Naive thymus-derived CD4-positive, alpha-beta T cell (primary cell): Measurements from ENCODE around the gene BDH2. TPM values are rescaled to one million over a fixed set of nuclear protein-coding genes. Genes with fewer than 3 reads are reported as not detected.

Experiments
- ATAC-seq: fragments of 150-1000 bp; cut with Tn5 transposase; 2 replicates; pipeline ENCODE4 v1.10.0; 2021; ENCODE audit warnings: mild to moderate bottlenecking, moderate library complexity
- CTCF ChIA-PET: fragments of 350-600 bp; sonication (Branson Sonifier 250); formaldehyde crosslinking; loops from one replicate; lab custom pipeline; 2021; ENCODE audit warnings: antibody characterized with exemption; lab: Charles Lee
- POLR2A ChIA-PET: fragments of 350-600 bp; sonication (Branson Sonifier 250); formaldehyde crosslinking; loops from one replicate; lab custom pipeline; 2021; ENCODE audit warnings: antibody characterized with exemption, inconsistent platforms; lab: Charles Lee
- DNase-seq, 9 donors: peaks; one replicate each; pipeline versions ENCODE4 v3.0.0 to v3.0.0-alpha.2; 2020 to 2022; ENCODE audit warnings: mixed read lengths in 1 of 9
- H3K27ac ChIP-seq: one replicate; pipeline ENCODE4 v1.7.0; 2013; ENCODE audit warnings: mild to moderate bottlenecking, low read depth, low read length, moderate library complexity
- H3K27me3 ChIP-seq, 2 donors: one replicate each; pipeline ENCODE4 v1.7.0; 2013; ENCODE audit warnings: low read length in 2 of 2, mild to moderate bottlenecking in 2 of 2, moderate library complexity in 2 of 2; ENCODE audit not compliant: control insufficient read depth in 2 of 2, insufficient read depth in 2 of 2
- H3K36me3 ChIP-seq, 3 experiments: 1 replicate in 2 of 3; 2 replicates in 1 of 3; pipeline ENCODE4 v1.7.0; 2013; ENCODE audit warnings: low read length in 3 of 3, mild to moderate bottlenecking in 3 of 3, moderate library complexity in 1 of 3; ENCODE audit not compliant: insufficient read depth in 3 of 3, control insufficient read depth in 2 of 3
- H3K4me1 ChIP-seq, 2 donors: one replicate each; pipeline ENCODE4 v1.7.0; 2013; ENCODE audit warnings: low read length in 2 of 2, mild to moderate bottlenecking in 2 of 2, moderate library complexity in 1 of 2; ENCODE audit not compliant: control insufficient read depth in 2 of 2, insufficient read depth in 2 of 2
- H3K4me3 ChIP-seq: 2 replicates; pipeline ENCODE4 v1.7.0; 2013; ENCODE audit warnings: mild to moderate bottlenecking, low read length
- H3K9me3 ChIP-seq, 3 experiments: 1 replicate in 2 of 3; 2 replicates in 1 of 3; pipeline ENCODE4 v1.7.0; 2013; ENCODE audit warnings: low read length in 3 of 3; ENCODE audit not compliant: control insufficient read depth in 2 of 3
- H3K27ac Mint-ChIP-seq, 9 donors: one replicate each; pipeline ENCODE4 v1.8.0; 2020 to 2022; ENCODE audit warnings: mixed read lengths in 9 of 9, mild to moderate bottlenecking in 8 of 9, moderate library complexity in 5 of 9, inconsistent platforms in 2 of 9
- H3K27me3 Mint-ChIP-seq, 5 donors: one replicate each; pipeline ENCODE4 v1.8.0; 2021 to 2022; ENCODE audit warnings: mixed read lengths in 5 of 5, mild to moderate bottlenecking in 1 of 5
- H3K36me3 Mint-ChIP-seq, 5 donors: one replicate each; pipeline ENCODE4 v1.8.0; 2020 to 2022; ENCODE audit warnings: mixed read lengths in 5 of 5, mild to moderate bottlenecking in 3 of 5, inconsistent platforms in 1 of 5
- H3K4me1 Mint-ChIP-seq, 7 donors: one replicate each; pipeline ENCODE4 v1.8.0; 2020 to 2022; ENCODE audit warnings: mixed read lengths in 7 of 7, mild to moderate bottlenecking in 3 of 7, inconsistent platforms in 1 of 7
- H3K4me3 Mint-ChIP-seq, 10 donors: one replicate each; pipeline ENCODE4 v1.8.0; 2020 to 2022; ENCODE audit warnings: mild to moderate bottlenecking in 10 of 10, mixed read lengths in 10 of 10, moderate library complexity in 6 of 10, inconsistent platforms in 2 of 10
- H3K9me3 Mint-ChIP-seq, 11 donors: one replicate each; pipeline ENCODE4 v1.8.0; 2020 to 2022; ENCODE audit warnings: mixed read lengths in 11 of 11, mild to moderate bottlenecking in 4 of 11, inconsistent platforms in 1 of 11, moderate library complexity in 1 of 11
- intact Hi-C, 2 donors: fragments of 100-400 bp; cut with micrococcal nuclease; formaldehyde crosslinking; loops; one replicate each; pipeline ENCODE4 v1.15.1; 2023
- polyA plus RNA-seq, 2 donors: library from polyadenylated mRNA; unstranded; fragments of 300-500 nt; fragmentation: Illumina TruSeq; gene quantifications; one replicate each; pipeline ENCODE4 v1.2.3, GENCODE V29; 2021
- total RNA-seq, 6 experiments: library from RNA in 5 of 6; stranded (reverse) in 5 of 6; gene quantifications; 1 replicate in 5 of 6; 2 replicates in 1 of 6; pipeline ENCODE4 v1.2.3 and lab custom pipeline; 2021 to 2026

Gene BDH2
- total and polyA plus RNA-seq, 7 experiments from 2014 or later = 8.4 to 41.0 (median 20.7) TPM

- intact Hi-C loops = no loop called here
- H3K4me1 Mint-ChIP-seq = peaks cover 22 to 42% (median 34%) of the 10 kb centered on the region in 7 donors
- Histone ChIP-seq H3K9me3 (no peaks in the 10 kb centered on the region), H3K27me3 (no peaks in the 10 kb centered on the region), H3K36me3 (no peaks in the 10 kb centered on the region), H3K27ac (no peak overlapping the region), H3K4me1 (peaks cover 4 to 11% of the 10 kb centered on the region in 2 donors), H3K4me3 (no peak overlapping the region)
- H3K4me3 Mint-ChIP-seq = no peak overlapping the region
- ChIA-PET CTCF (interaction anchor here (0.8 to 2.8 kb wide), 3 partner anchors 9 to 451 kb away, joined by 3 to 17 read pairs (median 4); no protein-coding TSS in a partner anchor), POLR2A (interaction anchor here (0.9 to 2.1 kb wide), 3 partner anchors 24 to 1291 kb away, joined by 3 to 12 read pairs (median 4); partner anchors contain the start of gene SLC9B2)
- ATAC-seq (no peak), DNase-seq (no peak)
- H3K27ac Mint-ChIP-seq = no peak overlapping the region
- H3K36me3 Mint-ChIP-seq = peaks cover 0 to 8% (median 0%) of the 10 kb centered on the region in 5 donors
- H3K9me3 Mint-ChIP-seq = no peaks in the 10 kb centered on the region
- no peaks in the 10 kb centered on the region for H3K27me3 Mint-ChIP-seq
Observed at GRCh38 chr4:103100691-103101090, 1.1 kb upstream of the BDH2 start.

GRCh38 chr4:103098756-103099440 lies 736 bp downstream of the BDH2 start:
- H3K4me3 Mint-ChIP-seq = peak overlapping the region; percentile 88 to 100 (median 94)
- H3K27me3 Mint-ChIP-seq = no peaks in the 10 kb centered on the region
- intact Hi-C loops = loop anchor here (1.0 to 10.0 kb wide), 25 partner anchors 8 to 1934 kb away; partner anchors contain the start of genes CISD2 (in 2 of the 2), NFKB1 (in 2 of the 2), SLC39A8 (in 2 of the 2) and SLC9B1 (in 2 of the 2)
- H3K27ac ChIP-seq = peak overlapping the region; percentile 69
- DNase-seq (peak in 1 of 9 donors; percentile 2), ATAC-seq (no peak)
- H3K9me3 ChIP-seq = no peaks in the 10 kb centered on the region
- POLR2A ChIA-PET = interaction anchor here (0.8 to 2.1 kb wide), 2 partner anchors 22 to 227 kb away, joined by 4 to 12 read pairs; partner anchors contain the start of gene SLC9B2
- H3K27ac Mint-ChIP-seq = peak overlapping the region; percentile 81 to 95 (median 92)
- H3K36me3 ChIP-seq = no peaks in the 10 kb centered on the region
- no peaks in the 10 kb centered on the region for H3K27me3 ChIP-seq
- H3K4me1 ChIP-seq = peaks cover 4 to 11% of the 10 kb centered on the region in 2 donors
- H3K36me3 Mint-ChIP-seq = peaks cover 0 to 16% (median 3%) of the 10 kb centered on the region in 5 donors
- H3K9me3 Mint-ChIP-seq = no peaks in the 10 kb centered on the region
- CTCF ChIA-PET = interaction anchor here (0.6 to 1.7 kb wide), 7 partner anchors 56 to 668 kb away, joined by 3 to 6 read pairs (median 3); no protein-coding TSS in a partner anchor
- H3K4me3 ChIP-seq = peak overlapping the region; percentile 62
- H3K4me1 Mint-ChIP-seq = peaks cover 22 to 45% (median 34%) of the 10 kb centered on the region in 7 donors

GRCh38 chr4:103098341-103098740 lies 1.3 kb downstream of the BDH2 start:
- DNase-seq = no peak
- peaks cover 22 to 45% (median 34%) of the 10 kb centered on the region in 7 donors for H3K4me1 Mint-ChIP-seq

GRCh38 chr4:103097112-103097511 lies 2.5 kb downstream of the BDH2 start:
- Mint-ChIP-seq H3K27ac (peak overlapping the region in 2 of 9 donors; percentile 16 to 25), H3K4me3 (peak overlapping the region in 2 of 10 donors; percentile 3 to 13), H3K27me3 (no peaks in the 10 kb centered on the region), H3K36me3 (peaks cover 0 to 26% (median 5%) of the 10 kb centered on the region in 5 donors), H3K9me3 (peaks cover 0 to 2% (median 0%) of the 10 kb centered on the region in 11 donors), H3K4me1 (peaks cover 23 to 49% (median 41%) of the 10 kb centered on the region in 7 donors)
- no peaks in the 10 kb centered on the region for H3K36me3 ChIP-seq
- DNase-seq = no peak
- no peaks in the 10 kb centered on the region for H3K27me3 ChIP-seq
- CTCF ChIA-PET = interaction anchor here (0.6 kb wide), 1 partner anchor 51 kb away, joined by 3 read pairs; no protein-coding TSS in a partner anchor
- POLR2A ChIA-PET = no interaction called here
- peaks cover 4 to 11% of the 10 kb centered on the region in 2 donors for H3K4me1 ChIP-seq
- no peaks in the 10 kb centered on the region for H3K9me3 ChIP-seq
- H3K27ac ChIP-seq = no peak overlapping the region
- intact Hi-C loops = loop anchor here (5.0 to 10.0 kb wide), 4 partner anchors 302 to 1932 kb away; partner anchors contain the start of gene NFKB1 (in 2 of the 2)
- no peak for ATAC-seq
- no peak overlapping the region for H3K4me3 ChIP-seq

More at GRCh38 chr4:103098341-103098740, 1.3 kb downstream of the BDH2 start:
- Histone ChIP-seq H3K4me3 (peak overlapping the region; percentile 62), H3K27me3 (no peaks in the 10 kb centered on the region), H3K4me1 (peaks cover 4 to 11% of the 10 kb centered on the region in 2 donors), H3K9me3 (no peaks in the 10 kb centered on the region), H3K27ac (no peak overlapping the region), H3K36me3 (no peaks in the 10 kb centered on the region)
- Mint-ChIP-seq H3K4me3 (peak overlapping the region; percentile 88 to 100 (median 94)), H3K27ac (peak overlapping the region in 2 of 9 donors; percentile 28 to 91), H3K9me3 (no peaks in the 10 kb centered on the region), H3K27me3 (no peaks in the 10 kb centered on the region), H3K36me3 (peaks cover 0 to 17% (median 5%) of the 10 kb centered on the region in 5 donors)
- CTCF ChIA-PET = no interaction called here
- POLR2A ChIA-PET = no interaction called here
- intact Hi-C loops = loop anchor here (2.0 to 10.0 kb wide), 13 partner anchors 52 to 1934 kb away; partner anchors contain the start of genes NFKB1 (in 2 of the 2), CISD2 (in 1 of the 2), PPP3CA (in 1 of the 2) and SLC39A8 (in 1 of the 2)
- no peak for ATAC-seq

- no peak for ATAC-seq
- peaks cover 4 to 11% of the 10 kb centered on the region in 2 donors for H3K4me1 ChIP-seq
- no peak overlapping the region for H3K4me3 Mint-ChIP-seq
- ChIA-PET POLR2A (no interaction called here), CTCF (interaction anchor here (1.3 to 1.8 kb wide), 3 partner anchors 12 to 51 kb away, joined by 4 to 9 read pairs (median 5); no protein-coding TSS in a partner anchor)
- intact Hi-C loops = loop anchor here (5.0 to 10.0 kb wide), 4 partner anchors 300 to 1930 kb away; partner anchors contain the start of gene NFKB1 (in 2 of the 2)
- H3K27ac ChIP-seq = no peak overlapping the region
- no peaks in the 10 kb centered on the region for H3K9me3 ChIP-seq
- no peak overlapping the region for H3K27ac Mint-ChIP-seq
- no peaks in the 10 kb centered on the region for H3K27me3 ChIP-seq
- H3K27me3 Mint-ChIP-seq = no peaks in the 10 kb centered on the region
- peaks cover 5 to 43% (median 15%) of the 10 kb centered on the region in 5 donors for H3K36me3 Mint-ChIP-seq
- no peak for DNase-seq
- H3K9me3 Mint-ChIP-seq = peaks cover 0 to 2% (median 0%) of the 10 kb centered on the region in 11 donors
- H3K4me1 Mint-ChIP-seq = peaks cover 26 to 55% (median 46%) of the 10 kb centered on the region in 7 donors
- H3K4me3 ChIP-seq = no peak overlapping the region
- peaks cover 0 to 10% (median 5%) of the 10 kb centered on the region in 3 experiments for H3K36me3 ChIP-seq
Observed at GRCh38 chr4:103095080-103095479, 4.6 kb downstream of the BDH2 start.

GRCh38 chr4:103092245-103092644 lies 7.4 kb downstream of the BDH2 start:
- peaks cover 0 to 29% (median 26%) of the 10 kb centered on the region in 7 donors for H3K4me1 Mint-ChIP-seq
- DNase-seq = no peak
- no peaks in the 10 kb centered on the region for H3K4me1 ChIP-seq
- no peaks in the 10 kb centered on the region for H3K27me3 Mint-ChIP-seq
- peaks cover 9 to 56% (median 26%) of the 10 kb centered on the region in 5 donors for H3K36me3 Mint-ChIP-seq
- no peak for ATAC-seq
- intact Hi-C loops = loop anchor here (10.0 kb wide), 3 partner anchors 297 to 1927 kb away; no protein-coding TSS in a partner anchor
- peaks cover 0 to 37% (median 10%) of the 10 kb centered on the region in 3 experiments for H3K36me3 ChIP-seq
- H3K9me3 Mint-ChIP-seq = peaks cover 0 to 2% (median 0%) of the 10 kb centered on the region in 11 donors
- H3K4me3 Mint-ChIP-seq = peak overlapping the region in 1 of 10 donors; percentile 78
- ChIA-PET CTCF (interaction anchor here (0.6 to 4.0 kb wide), 11 partner anchors 9 to 550 kb away, joined by 3 to 26 read pairs (median 6); partner anchors contain the start of genes BDH2 and UBE2D3), POLR2A (interaction anchor here (1.3 to 1.4 kb wide), 2 partner anchors 12 to 41 kb away, joined by 3 read pairs; no protein-coding TSS in a partner anchor)
- H3K27ac ChIP-seq = no peak overlapping the region
- no peak overlapping the region for H3K4me3 ChIP-seq
- no peaks in the 10 kb centered on the region for H3K9me3 ChIP-seq
- peak overlapping the region in 2 of 9 donors; percentile 2 to 60 for H3K27ac Mint-ChIP-seq
- no peaks in the 10 kb centered on the region for H3K27me3 ChIP-seq
